A673 (cell line): ENCODE measurements around the gene FNDC3B. TPM values are rescaled to one million over a fixed set of nuclear protein-coding genes. Genes with fewer than 3 reads are reported as not detected.

Source experiments
- BruUV-seq: library from RNA; stranded (reverse); fragments of 400-500 nt; replicated peaks from 2 replicates; lab custom pipeline; 2021; lab: Mats Ljungman, UMichigan
- CTCF ChIA-PET: fragments of 300-600 bp; sonication (Branson Sonifier 250); formaldehyde crosslinking; loops from one replicate; lab custom pipeline; 2022; ENCODE audit warnings: antibody characterized with exemption; lab: Charles Lee
- POLR2A ChIA-PET: fragments of 300-600 bp; sonication (Branson Sonifier 250); formaldehyde crosslinking; loops from one replicate; lab custom pipeline; 2022; ENCODE audit warnings: antibody characterized with exemption; ENCODE audit not compliant: low non-redundant PET; lab: Charles Lee
- DNase-seq: peaks from one replicate; pipeline ENCODE4 v3.0.0-alpha.2; 2015; ENCODE audit warnings: low spot score
- H3K27ac ChIP-seq: fragments of 200-600 bp; sonication (generic); 2 replicates; pipeline ENCODE4 v1.5.1; 2016; ENCODE audit warnings: mixed run types, low read depth, mild to moderate bottlenecking, mixed read lengths, antibody characterized with exemption, low read length; ENCODE audit not compliant: poor library complexity, severe bottlenecking
- H3K27me3 ChIP-seq: fragments of 200-600 bp; sonication (generic); replicated peaks from 2 replicates; pipeline ENCODE4 v1.6.1; 2017; ENCODE audit warnings: mixed run types, low read depth, mild to moderate bottlenecking, mixed read lengths, antibody characterized with exemption, low read length; ENCODE audit not compliant: insufficient read depth, poor library complexity
- H3K36me3 ChIP-seq: fragments of 200-600 bp; sonication (generic); 2 replicates; pipeline ENCODE4 v1.6.1; 2016; ENCODE audit warnings: mixed run types, mild to moderate bottlenecking, mixed read lengths, antibody characterized with exemption, low read length; ENCODE audit not compliant: insufficient read depth, poor library complexity, severe bottlenecking
- H3K4me1 ChIP-seq: fragments of 200-600 bp; sonication (generic); 2 replicates; pipeline ENCODE4 v1.6.1; 2017; ENCODE audit warnings: mixed run types, mild to moderate bottlenecking, mixed read lengths, antibody characterized with exemption, low read length; ENCODE audit not compliant: insufficient read depth, poor library complexity, severe bottlenecking
- H3K4me3 ChIP-seq: fragments of 200-600 bp; sonication (generic); 2 replicates; pipeline ENCODE4 v1.5.1; 2016; ENCODE audit warnings: low read depth, mixed run types, mild to moderate bottlenecking, mixed read lengths, low read length; ENCODE audit not compliant: poor library complexity, severe bottlenecking
- H3K9me3 ChIP-seq: fragments of 200-600 bp; sonication (generic); 2 replicates; pipeline ENCODE4 v1.6.1; 2016; ENCODE audit warnings: mixed run types, low read depth, mild to moderate bottlenecking, mixed read lengths, antibody characterized with exemption, low read length; ENCODE audit not compliant: poor library complexity, severe bottlenecking
- CTCF ChIP-seq: fragments of 300-800, 200-600 bp; sonication (generic); conservative IDR thresholded peaks from 2 replicates; pipeline ENCODE4 v1.5.1; 2017; ENCODE audit warnings: low read depth, mild to moderate bottlenecking, antibody characterized with exemption, low read length, moderate library complexity, mixed read lengths
- EZH2 ChIP-seq: fragments of 200-600 bp; sonication (generic); IDR thresholded peaks from 2 replicates; pipeline ENCODE4 v1.6.1; 2017; ENCODE audit warnings: borderline replicate concordance, low read depth, mild to moderate bottlenecking, mixed read lengths, antibody characterized with exemption, low read length; ENCODE audit not compliant: poor library complexity, severe bottlenecking
- intact Hi-C: fragments of 100-400 bp; cut with micrococcal nuclease; formaldehyde crosslinking; loops from one replicate; pipeline ENCODE4 v1.10.0; 2022; ENCODE audit not compliant: unreplicated experiment
- total RNA-seq: library from RNA; stranded (reverse); gene quantifications from 2 replicates; pipeline ENCODE4 v1.2.3, GENCODE V29; 2021

FNDC3B gene
- total RNA-seq, 1 experiment from 2014 or later = 50.8 TPM

GRCh38 chr3:172029425-172030098 lies 9.8 kb upstream of the FNDC3B start:
- H3K9me3 ChIP-seq = no peaks in the 10 kb centered on the region
- H3K36me3 ChIP-seq = no peaks in the 10 kb centered on the region
- BruUV-seq = no TSS peak
- H3K27ac ChIP-seq = no peak overlapping the region
- DNase-seq = no peak
- intact Hi-C loops = no loop called here
- POLR2A ChIA-PET = no interaction called here
- H3K4me3 ChIP-seq = no peak overlapping the region
- CTCF ChIA-PET = no interaction called here
- TF ChIP-seq EZH2 (no peak), CTCF (no peak)
- H3K4me1 ChIP-seq = no peaks in the 10 kb centered on the region
- no peaks in the 10 kb centered on the region for H3K27me3 ChIP-seq

GRCh38 chr3:172030181-172030580 lies 9.2 kb upstream of the FNDC3B start:
- Histone ChIP-seq H3K9me3 (no peaks in the 10 kb centered on the region), H3K4me1 (no peaks in the 10 kb centered on the region), H3K27me3 (no peaks in the 10 kb centered on the region), H3K36me3 (no peaks in the 10 kb centered on the region), H3K27ac (no peak overlapping the region), H3K4me3 (no peak overlapping the region)
- CTCF ChIA-PET = no interaction called here
- no TSS peak for BruUV-seq
- POLR2A ChIA-PET = no interaction called here
- intact Hi-C loops = no loop called here
- TF ChIP-seq EZH2 (no peak), CTCF (no peak)
- no peak for DNase-seq

GRCh38 chr3:172031996-172032395 lies 7.4 kb upstream of the FNDC3B start:
- no peaks in the 10 kb centered on the region for H3K4me1 ChIP-seq
- no peak overlapping the region for H3K4me3 ChIP-seq
- BruUV-seq = no TSS peak
- no peaks in the 10 kb centered on the region for H3K27me3 ChIP-seq
- intact Hi-C loops = no loop called here
- TF ChIP-seq EZH2 (no peak), CTCF (no peak)
- no peaks in the 10 kb centered on the region for H3K9me3 ChIP-seq
- no peaks in the 10 kb centered on the region for H3K36me3 ChIP-seq
- DNase-seq = no peak
- CTCF ChIA-PET = no interaction called here
- no peak overlapping the region for H3K27ac ChIP-seq
- POLR2A ChIA-PET = no interaction called here
